Left renal pelvis (tissue), 4 donors: ENCODE results near the gene SMURF2. TPM values are rescaled to one million over a fixed set of nuclear protein-coding genes. Genes with fewer than 3 reads are reported as not detected.
"Not testable (repeated sequence)": the region's sequence is repeated elsewhere in the genome, so short reads cannot be mapped to it uniquely, and the experiment has no call there.

Source experiments
- DNase-seq, 4 donors: peaks; one replicate each; pipeline ENCODE4 v3.0.0-alpha.2; 2013; ENCODE audit warnings: low read depth in 4 of 4, low spot score in 3 of 4
- polyA plus RNA-seq, 4 donors: library from polyadenylated mRNA; unstranded; fragments of 120-200 nt; gene quantifications; one replicate each; pipeline ENCODE4 v1.2.1, GENCODE V29; 2013; ENCODE audit not compliant: insufficient read length in 4 of 4

Gene SMURF2
- polyA plus RNA-seq, 4 donors: 32.7 to 43.7 (median 39.6) TPM

DNA sequence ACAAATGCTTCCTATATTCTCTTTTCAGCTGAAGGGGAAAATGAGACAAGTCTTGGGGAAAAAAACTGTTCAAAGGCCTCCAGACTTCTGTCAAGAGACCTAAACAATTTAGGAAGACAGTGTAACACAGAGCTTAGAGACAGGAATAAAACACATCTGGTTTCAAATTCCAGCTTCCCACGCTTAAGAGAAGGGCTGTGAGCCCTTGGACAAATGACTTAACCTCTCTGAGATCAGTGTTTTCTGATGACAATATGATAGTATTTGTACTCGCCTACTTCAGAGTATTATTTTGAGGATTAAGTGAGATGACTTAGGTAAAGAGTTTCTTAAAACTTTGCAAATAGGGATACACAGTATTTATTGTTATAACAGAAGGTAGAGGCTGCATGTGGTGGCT, 29.5 kb downstream of the SMURF2 start:
- no peak for DNase-seq

DNA sequence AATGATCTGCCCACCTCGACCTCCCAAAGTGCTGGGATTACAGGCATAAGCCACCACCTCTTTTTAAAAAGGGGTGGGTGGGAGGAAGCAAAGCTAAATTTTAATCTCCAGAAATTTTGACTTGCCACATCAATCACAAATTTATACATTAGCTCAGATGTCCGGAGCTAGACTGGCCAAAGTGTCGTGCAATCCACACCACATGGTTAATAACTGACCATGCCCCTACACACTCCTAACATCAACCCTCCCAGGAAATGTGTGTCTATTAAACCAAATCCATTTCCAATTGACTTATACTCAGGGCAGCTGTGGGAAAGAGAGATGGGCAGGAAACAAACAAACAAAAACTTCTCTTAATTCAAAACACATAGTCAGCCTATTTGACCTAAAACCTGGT, 29.9 kb downstream of the SMURF2 start:
- DNase-seq: no peak

DNA sequence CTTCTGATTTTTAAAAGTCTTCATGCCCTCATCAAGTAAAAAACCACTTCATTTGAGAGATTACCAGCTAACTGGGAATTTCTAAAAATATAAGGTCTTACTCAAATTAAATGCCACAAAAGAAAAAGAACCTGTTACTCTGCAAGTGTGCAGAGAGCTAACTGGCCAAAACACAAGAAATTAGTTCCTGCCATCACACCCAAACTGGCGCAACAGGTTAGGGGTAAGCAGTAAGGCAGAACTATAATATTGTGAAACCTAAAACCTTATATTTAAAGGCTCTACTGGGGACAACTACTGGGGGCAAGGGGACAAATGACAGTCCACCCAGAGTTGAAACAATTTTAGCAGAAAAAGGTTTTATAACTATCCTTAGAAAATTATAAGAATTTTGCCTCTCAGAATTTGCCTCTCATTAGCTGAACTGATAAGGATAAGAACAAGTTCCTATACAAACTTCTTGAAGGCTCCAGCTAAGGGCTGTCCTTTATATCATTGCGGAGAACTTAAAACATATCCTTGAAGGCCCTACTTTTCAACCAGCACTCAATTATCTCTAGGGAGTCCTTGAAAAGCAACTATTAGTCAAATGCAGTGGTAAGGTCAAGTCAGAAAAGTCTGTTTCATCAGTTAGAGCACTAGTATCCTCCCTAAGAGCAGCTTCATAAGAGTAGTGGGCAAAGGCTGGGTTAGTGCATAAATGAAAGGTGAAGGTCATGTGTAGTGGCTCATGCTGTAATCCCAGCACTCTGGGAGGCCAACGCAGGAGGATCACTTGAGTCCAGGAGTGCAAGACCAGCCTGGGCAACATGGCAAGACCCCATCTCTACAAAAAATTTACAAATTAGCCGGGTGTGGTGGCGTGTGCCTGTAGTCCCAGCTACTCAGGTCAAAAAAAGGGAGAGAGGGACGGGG, 31.5 kb downstream of the SMURF2 start:
- no peak for DNase-seq

DNA sequence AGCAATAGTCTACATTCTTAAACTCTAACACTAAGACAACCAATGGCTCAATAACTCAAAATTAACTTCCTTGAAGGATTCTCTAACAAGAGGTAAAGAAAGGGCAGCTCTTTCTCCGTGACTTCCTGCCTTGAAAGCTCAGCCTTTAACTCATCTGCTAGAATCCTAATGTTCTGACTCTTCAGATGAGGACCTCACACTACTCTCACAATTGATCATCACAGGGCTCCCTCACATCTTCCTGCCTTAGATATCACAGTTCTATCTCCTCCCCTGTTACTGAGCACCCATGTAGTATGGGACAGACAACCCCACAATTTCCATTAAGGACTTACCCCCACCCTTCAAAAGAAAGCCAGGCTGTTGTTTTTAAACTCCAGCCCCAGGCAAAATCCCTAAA, 33.5 kb downstream of the SMURF2 start:
- no peak for DNase-seq

DNA sequence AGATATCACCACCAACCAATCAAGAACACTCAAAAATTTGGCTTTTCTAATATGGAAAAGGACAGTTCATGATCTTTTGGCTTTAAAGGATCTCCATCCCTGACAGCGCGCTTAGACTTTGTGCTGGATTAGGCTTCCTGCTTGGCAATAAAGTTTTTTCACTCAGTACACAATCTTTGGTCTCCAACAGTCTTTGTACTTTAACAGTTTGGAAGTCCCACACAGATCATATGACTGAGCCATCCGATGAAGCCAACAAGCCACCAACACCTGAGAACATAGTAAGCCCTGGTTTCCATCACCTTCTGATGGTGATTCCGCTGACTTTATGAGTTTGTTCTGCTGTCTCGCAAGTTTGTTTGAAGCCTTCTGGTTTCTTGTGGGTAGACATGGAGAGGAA, 34.3 kb downstream of the SMURF2 start:
- no peak for DNase-seq

DNA sequence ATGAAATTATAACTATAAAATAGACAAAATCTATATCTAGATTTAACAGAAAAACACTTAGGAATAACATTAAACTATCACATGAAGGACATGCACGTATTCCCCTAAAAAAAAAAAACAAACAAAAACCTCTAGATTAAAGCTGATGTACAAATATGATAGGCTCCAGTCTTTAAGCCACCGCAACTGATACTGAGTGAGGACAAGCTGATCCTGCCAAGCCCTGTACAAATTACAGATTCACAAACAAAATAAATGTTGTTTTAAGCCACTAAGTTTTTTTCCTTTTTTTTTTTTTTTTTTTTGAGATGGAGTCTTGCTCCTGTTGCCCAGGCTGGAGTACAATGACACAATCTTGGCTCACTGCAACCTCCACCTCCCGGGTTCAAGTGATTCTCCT, 35.3 kb downstream of the SMURF2 start:
- DNase-seq: no peak

DNA sequence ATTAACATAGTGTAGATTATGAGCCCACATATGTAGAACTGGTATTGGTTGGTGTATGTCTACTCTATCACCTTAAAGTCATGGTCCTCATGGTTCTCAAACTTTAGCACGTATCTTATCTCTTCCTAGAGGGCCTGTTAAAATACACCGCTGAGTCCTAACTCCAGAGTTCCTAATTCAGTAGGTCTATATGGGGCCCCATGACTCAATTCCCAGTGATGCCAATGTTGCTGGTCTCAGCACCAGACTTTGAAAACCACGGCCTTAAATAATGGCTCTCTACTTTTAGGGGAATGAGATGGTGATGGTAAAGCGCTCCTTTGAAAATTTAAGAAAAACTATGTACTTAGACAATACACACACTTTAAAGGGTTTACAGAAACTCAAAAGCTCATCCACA, 36.6 kb downstream of the SMURF2 start:
- DNase-seq: no peak

DNA sequence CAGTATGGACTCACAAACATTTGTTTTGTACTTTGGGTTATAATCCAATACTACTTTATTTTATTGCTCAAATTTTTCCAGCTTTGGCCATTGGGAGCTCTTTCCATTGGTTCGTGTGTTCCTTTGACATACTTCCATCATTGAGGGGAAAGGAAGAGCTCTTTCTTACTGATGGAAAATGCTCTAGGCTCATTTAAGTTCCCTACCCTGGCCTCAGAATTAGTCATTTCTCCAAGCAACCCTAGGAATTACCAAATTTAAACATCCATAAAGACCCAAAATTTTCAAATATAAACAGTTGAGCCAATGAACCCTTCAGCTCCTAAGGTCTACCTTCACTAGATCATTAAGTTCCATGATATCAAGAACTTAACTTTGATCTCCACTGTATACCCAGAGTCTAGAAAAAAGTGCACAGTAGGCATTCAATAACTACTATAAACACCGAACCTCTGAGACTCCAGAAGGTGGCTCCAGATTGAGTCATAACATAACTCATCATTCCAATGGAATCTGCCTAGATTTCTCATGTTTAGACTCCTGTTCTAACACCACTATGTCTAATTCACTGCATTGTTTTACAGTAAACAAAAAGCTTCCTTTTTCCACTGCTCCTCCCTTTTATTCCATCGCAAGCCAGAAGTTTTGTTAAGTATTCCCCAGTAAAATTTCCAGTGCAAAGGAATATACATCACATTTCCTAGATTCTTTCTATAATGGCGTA, 39.0 kb downstream of the SMURF2 start:
- no peak for DNase-seq

DNA sequence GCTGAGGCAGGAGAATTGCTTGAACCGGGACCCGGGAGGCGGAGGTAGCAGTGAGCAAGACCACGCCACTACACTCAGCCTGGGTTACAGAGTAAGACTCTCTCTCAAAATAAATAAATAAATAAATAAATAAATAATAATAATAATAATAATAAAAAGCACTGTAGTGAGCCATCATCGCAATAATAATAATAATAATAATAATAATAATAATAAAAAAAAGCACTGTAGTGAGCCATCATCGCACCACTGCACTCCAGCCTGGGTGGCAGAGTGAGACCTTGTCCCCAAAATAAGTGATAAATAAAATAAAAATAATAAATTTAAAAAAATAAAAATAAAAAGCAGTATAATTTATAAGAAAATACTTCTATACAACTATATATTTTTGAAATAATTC, 40.3 kb downstream of the SMURF2 start:
- DNase-seq: no peak

DNA sequence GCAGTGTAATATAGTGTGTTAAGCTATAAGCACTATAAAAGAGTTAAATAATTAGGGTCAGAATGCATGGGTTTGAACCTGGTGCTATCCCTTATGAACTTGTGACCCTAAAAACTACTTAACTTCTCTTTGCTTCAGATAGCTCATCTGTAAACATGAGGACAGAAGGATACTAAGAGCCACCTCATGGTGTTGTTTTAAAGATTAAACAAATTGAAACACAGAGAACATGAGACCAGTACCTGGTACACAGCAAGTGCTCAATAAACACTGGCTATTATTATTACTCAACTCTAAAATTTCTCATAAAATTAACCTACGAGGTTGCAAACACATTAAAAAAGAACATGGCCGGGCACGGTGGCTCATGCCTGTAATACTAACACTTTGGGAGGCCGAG, 43.3 kb downstream of the SMURF2 start:
- DNase-seq: no peak

DNA sequence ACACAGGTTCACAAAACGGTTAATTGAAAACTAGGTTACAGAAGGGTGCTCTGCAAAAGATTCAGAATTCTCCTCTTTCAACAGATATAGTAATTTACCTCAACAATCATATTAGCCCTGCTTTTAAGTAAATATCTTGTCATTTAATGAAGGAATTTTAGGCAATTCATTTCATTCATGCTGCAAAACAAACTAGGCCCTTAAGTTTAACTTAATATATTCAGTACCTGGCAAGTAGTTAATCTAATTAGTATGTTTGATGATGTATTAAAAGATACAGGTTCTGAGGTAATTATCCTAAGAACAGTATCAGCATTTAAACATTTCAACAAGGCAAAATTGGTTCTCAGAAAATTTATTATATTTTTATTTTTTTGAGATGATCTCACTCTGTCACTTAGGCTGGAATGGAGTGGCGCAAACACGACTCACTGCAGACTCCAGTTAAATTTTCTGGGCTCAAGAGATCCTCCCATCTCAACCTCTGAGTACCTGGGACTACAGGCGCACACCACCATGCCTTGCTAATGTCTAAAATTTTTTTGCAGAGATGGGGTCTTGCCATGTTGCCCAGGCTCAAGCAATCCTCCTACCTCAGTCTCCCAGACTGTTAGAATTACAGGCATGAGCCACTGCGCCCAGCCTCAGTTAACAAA, 44.9 kb downstream of the SMURF2 start:
- no peak for DNase-seq

DNA sequence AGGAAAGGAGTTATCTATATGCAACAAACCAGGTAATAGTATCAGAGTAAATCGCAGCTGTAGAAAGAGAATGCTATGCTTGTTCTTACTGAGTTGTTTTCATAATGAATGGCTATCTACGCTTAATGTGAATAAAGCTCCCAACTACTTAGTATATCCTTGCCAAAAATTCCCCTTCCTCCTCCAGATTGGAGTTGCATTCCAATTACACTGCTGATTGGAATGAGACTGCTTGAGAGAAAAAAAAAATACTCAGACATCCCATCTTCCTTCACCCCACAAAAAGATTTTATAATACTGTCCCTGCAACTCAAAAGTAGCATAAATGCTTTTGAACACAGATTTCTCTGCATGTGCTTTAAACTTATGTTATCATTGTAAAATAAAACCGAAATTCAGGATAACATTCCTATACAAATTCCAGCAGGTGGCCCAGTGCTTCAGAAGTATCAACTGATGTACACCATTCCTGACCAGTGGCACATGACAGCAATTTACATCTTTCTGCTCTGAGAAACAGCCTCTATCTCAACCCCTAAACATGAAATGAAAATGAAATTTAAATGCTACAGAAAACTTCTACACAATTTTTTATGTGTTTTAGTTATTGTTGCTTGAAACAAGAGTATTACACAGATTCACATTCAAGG, 47.0 kb downstream of the SMURF2 start:
- no peak for DNase-seq

DNA sequence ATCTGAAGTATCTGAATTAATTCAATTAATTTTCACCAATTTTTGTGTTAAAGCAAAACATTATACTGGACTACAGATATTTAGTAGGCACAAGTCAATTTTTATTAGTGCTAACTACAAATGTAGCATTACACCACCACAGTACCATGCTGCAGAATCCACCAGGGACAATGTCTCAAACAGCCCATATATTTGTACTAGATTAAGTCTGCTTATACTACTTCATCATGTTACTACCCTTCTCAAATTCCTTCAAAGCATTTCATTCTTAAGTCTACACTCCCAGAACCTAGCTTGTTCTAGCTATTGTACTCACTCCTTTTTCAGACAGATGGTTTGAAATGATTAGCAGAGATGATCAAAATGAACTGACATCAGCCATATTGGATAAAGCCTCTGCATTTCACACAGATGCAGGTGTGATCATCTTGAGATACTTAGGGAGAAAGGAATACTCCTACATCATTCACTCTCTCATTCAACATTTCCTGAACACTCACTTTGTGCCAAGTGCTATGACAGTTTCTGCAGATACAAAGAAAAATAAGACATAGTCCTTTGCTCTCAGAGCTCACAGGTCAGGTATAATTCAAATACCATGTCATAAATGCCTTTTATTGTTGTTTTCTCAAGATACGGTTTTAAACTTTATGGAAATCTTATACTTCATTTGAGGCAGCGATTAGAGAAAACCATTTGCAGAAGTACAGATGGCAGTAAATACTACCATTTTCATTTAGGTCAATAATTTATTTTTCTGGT, 47.7 kb downstream of the SMURF2 start:
- no peak for DNase-seq

DNA sequence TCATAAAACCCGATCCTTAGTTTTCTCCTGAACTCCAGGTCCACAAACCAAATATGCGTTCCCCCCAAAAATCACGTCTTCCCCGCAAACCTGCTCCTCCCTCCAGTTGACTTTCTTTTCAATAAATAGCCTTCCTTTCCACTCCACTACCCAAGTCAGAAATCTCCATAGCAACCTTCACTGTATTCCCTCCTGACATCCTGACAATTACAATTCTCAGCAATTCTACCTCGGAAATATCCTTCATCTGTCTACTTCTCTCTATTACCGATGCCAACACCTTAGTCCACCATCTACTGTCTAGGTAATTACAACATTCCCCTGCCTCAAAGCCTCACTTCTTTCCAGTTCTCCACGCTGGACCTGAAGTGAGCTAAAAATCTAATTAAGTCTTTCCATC, 50.7 kb downstream of the SMURF2 start:
- DNase-seq: no peak

DNA sequence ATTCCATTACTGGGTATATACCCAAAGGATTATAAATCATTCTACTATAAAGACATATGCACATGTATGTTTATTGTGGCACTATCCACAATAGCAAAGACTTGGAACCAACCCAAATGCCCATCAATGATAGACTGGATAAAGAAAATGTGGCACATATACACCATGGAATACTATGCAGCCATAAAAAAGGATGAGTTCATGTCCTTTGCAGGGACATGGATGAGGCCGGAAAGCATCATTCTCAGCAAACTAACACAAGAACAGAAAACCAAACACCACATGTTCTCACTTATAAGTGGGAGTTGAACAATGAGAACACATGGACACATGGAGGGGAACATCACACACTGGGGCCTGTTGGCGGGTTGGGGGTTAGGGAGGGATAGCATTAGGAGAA, 51.9 kb downstream of the SMURF2 start:
- not testable (repeated sequence) for DNase-seq

DNA sequence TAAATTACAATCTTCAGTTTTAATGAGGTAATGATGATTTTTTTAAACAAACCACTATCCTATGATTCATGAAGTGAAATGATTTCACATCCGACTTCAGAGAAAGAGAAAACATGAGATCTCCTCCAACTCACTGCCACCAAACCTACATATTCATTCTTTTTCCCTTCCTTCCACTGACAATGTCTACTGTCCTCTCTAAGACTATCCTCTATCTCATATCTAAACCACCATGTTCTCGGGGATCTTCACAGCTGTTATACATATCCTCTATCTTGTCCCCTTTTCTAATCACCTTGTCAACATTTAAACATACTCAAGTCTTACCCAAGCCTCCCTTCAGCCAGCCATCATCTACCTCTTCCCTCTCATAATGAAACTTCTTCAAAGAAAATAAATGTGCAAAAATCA, 53.5 kb downstream of the SMURF2 start:
- no peak for DNase-seq

DNA sequence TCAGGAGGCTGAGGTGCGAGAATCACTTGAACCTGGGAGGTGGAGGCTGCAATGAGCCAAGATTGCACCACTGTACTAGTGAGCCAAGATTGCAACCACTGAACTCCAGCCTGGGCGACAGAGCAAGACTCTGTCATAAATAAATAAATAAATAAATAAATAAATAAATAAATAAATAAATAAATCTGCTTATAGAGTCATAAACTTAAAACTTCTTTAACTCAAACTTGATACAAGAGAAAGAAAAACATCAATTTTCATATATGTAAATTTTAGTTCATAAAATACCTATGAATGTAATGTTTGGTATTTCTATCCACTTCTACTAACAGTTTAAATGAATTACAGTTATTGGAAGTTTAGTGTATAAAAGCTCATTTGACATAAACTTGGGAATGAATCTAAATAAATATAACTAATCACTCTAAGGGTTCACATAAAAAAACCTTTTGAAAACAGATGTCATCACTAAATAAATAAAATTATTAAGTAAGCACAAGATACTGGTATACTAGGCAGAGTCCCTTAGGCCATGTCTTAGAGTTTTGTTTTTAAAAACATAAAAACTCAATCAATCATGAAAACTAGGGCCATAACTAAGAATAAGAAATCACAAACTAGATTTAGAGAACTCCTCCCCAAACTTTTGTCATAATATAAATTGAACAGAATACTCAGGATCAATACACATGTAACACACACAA, 54.1 kb downstream of the SMURF2 start:
- DNase-seq: no peak

DNA sequence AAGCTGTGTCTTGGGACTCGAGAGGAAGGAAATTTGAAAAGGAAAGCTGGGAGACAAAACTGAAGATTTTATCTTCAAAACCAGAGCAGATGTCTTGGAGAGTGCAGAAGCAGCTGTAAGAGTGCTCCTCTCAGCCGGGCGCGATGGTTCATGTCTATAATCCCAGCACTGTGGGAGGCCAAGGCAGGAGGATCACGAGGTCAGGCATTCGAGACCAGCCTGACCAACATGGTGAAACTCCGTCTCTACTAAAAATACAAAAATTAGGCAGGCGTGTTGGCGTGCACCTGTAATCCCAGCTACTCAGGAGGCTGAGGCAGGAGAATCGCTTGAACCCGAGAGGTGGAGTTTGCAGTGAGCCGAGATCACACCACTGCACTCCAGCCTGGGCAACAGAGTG, 57.6 kb downstream of the SMURF2 start:
- not testable (repeated sequence) for DNase-seq

DNA sequence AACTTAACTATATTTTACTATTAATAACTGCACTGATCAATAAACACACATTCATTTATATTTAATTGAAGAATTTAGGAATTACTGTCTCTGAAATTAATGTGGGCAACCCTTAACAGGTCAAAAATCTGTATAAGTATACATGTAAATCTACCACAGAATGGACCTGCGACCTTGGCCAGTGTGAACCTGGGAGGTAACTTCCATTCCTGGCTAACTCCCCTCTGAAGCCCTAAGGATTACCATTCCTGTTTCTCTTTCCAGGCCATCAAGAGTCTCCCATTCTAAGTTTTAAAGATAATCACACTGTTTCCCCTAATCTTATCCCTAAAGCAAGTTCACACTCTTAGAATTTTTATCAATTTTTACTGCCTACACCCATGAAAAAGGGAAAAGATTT, 58.1 kb downstream of the SMURF2 start:
- DNase-seq: no peak

DNA sequence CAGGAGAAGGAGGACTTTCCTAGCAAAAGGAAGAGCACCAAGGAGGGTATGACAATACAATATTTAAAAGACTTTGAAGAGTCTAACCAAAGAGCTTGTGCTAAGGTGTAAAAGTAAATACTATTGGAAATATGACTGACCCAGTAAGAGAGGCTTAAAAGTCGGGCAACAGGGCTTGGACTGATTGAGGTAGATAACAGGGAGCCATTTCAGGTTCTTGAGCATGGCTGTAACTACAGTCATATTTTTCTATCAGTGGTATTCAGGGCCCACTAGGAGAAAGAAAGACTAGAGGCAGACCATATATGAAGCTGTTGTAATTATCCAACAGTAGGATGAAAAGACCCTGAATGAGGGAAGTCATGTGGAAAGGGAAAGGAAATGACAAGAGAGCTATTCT, 62.3 kb downstream of the SMURF2 start:
- DNase-seq: no peak
